GM18511 (cell line): ENCODE data around the gene TEX38.

ENCODE experiments used
- ATAC-seq: cut with Tn5 transposase; IDR thresholded peaks from one replicate; pipeline ENCODE4 v1.9.1; 2021; ENCODE audit warnings: mild to moderate bottlenecking, moderate library complexity; ENCODE audit not compliant: unreplicated experiment

TEX38 gene

GRCh38 chr1:46721204-46721603 lies 49.5 kb downstream of the TEX38 start:
- no peak for ATAC-seq

- no peak for ATAC-seq
These were observed 50.1 kb downstream of the TEX38 start for GRCh38 chr1:46721686-46722205.
